G401.6 (cell line): ENCODE data around the gene HMGN3.

Experiments used
- FAIRE-seq: peaks from 2 replicates; lab custom pipeline; 2012; peaks lifted over from hg19 to GRCh38; lab: Jason Lieb, UNC

The HMGN3 gene

DNA sequence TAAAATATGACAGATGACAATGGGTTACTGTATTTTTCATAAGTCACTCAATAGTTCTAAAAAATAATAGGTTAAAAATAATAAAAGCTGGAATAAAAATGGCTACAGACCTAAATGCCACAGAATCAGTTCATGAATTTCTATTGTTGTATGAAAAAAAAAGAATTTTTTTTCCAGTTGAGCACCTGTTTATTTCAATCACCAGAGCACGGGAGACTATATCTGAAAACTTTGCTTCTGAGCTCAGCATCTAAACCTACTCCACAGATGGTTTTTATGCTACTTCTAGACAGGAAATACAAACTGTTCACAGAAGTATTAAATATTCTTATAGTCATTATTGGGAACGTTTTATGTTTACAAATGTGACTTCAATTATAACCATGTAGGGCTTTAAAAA is 50.4 kb downstream of the HMGN3 start:
- no peak for FAIRE-seq

DNA sequence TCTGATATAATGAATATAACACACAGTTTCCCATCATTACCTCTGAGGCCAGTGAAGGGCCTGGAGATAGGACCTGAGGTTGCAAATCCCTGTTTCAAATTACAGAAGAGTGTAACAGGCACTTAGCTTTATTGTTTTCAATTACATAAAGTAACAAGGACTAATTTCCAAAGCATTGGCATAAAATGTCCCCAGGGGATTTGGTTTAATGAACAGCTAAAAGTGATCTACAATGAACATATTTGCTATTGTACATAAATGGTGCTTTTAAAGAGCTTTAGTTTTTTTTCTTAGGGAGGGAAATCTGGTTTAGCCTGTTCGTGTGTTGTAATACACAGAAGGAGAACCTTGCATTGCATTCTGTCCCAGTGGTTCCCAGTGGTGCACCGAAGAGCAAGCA is 54.4 kb downstream of the HMGN3 start:
- no peak for FAIRE-seq

DNA sequence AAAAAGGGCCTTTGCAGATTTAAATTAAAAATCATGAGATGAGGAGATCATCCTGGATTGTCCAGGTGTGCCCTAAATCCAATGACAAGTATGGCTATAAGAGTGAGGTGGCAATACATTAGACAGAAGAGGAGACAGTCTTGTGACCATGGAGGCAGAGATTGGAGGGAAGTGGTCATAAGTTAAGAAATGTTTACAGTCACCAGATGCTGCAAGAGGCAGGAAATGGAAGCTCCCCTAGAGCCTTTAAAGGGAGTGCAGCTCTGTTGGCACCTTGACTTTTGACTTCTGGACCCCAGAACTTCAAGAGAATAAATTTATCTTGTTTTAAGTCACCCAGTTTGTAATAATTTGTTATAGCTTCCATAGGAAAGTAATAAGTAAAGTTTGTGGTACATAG is 61.1 kb downstream of the HMGN3 start:
- FAIRE-seq, result no peak

DNA sequence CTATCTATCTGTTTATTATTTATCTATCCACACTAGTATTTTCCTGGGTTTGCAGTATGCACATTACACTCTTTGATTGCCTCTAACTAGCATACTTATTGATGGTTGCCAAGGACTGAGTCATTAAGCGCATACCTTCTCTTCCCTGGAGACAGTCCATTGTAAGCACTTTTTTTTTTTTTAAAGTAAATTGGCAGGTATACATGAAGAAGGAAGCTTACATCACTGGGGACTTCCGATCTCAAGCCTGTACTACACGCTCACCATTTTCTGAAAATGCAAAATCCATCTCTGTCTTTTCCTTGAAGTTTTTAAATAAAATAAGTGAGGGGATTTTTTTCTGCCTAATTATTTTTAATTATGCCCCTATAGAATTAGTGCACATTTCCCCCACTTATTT is 63.5 kb downstream of the HMGN3 start:
- FAIRE-seq, result no peak

DNA sequence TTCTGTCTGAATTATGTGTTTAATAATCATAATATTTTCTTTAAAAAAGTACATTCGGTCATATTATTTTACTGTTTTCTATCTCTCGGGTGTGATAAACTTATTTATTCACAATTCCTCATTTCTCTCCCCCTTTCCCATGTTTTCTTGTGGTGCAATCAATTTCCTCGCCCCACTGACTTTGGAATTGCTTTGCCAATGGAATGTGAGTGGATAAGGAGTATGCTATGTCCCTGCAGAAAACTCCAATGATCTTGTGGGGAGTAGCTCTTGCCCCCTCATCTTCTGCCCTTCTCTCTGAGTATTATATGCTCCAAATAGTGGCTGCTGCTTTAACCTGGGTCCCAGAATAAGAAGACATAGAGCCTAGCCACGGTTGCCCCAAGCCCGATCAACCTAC is 64.1 kb downstream of the HMGN3 start:
- FAIRE-seq, result no peak

DNA sequence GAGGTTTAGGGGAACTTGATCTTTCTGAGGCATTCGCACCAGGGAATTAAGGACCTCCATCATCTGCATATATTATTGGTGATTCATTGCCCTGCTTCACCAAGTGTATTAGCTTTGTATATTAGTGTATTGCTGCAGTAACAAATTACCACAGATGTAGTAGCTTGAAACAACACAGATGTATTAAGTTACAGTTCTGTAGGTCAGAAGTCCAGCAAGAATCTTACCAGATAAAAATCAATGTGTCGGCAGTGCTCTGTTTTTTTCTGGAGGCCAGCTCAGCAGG is 65.8 kb downstream of the HMGN3 start:
- no peak for FAIRE-seq

DNA sequence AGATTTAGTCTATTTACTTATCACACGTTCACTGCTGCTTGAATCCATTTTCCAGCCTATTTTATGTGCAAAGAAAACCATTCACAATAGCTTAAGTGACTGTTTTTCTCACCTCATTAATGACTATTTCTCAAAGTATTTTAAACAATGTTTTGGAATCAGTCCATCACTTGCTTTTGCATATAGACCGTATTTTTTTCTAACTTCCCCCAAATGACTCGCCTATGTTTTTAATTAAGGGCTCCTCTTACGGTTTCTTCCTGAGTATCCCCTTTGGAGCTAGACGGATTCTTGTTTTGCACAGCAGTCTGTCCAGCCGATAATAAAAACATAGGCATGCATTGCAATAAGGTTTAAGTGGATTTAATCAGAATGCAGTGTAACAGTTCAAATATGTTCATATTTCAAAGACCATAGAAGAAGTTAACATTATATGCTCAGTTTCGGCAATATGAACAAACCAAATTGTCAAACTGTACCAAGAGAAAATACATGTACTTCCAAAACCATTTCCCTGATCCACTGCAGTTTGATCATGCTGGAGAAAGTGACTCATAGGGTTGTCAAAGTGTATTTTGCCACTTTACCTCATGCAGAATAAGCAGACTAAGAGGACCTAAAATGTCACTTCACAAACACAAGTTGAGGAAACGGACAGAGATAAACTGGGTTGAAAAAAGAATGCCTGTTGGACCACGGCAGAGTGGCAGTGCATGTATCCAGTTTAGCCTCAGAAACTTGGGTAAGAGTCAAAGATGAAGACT is 66.4 kb downstream of the HMGN3 start:
- no peak for FAIRE-seq

DNA sequence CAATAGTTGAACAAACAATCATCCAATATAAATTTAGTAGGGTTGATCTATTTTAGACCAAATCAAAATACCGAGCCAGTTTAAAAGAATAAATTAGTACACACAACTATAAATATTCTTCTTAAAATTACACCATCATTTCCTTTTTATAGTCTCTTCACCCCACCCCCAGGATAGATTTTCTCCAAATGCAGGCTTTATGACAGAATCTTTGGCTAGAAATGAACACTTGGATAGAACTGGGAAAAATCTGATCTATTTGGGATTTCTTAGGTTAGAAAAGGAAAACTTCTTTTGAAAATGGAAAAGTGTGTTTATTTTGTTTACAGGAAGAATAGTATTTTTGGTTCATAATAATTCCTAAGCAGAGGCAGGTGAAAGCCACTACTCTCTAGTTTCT is 74.6 kb downstream of the HMGN3 start:
- no peak for FAIRE-seq

DNA sequence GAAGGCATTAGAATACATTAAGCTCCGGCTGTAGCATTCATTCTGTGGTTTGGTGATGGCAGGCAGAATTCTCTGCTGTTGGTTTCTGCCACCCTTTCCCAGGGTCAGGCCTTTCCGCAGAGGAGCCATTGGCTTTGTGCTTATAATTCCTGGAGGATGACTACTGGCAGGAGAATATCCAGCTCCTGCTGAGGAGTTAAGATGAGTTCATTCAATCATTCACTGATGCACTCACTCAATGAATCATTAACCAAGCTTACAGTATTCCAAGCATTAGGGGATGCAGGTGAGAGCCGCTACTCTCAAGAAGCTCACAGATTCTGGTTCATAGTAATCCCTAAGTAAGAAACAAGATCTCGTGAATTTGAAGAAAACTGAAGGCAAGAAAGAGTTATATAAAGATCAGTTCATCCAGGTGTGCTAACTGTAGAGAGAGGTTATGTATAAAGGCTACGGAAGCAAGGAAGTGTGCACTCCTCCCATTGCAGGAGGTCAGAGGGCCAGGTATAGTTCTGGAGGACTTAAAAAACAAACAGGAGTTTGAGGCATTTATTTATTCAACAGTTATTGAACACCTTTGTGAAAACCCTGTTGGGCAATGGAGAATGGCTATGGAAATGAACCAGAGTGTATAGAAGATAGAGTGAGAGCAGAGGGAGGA is 75.5 kb downstream of the HMGN3 start:
- no peak for FAIRE-seq

DNA sequence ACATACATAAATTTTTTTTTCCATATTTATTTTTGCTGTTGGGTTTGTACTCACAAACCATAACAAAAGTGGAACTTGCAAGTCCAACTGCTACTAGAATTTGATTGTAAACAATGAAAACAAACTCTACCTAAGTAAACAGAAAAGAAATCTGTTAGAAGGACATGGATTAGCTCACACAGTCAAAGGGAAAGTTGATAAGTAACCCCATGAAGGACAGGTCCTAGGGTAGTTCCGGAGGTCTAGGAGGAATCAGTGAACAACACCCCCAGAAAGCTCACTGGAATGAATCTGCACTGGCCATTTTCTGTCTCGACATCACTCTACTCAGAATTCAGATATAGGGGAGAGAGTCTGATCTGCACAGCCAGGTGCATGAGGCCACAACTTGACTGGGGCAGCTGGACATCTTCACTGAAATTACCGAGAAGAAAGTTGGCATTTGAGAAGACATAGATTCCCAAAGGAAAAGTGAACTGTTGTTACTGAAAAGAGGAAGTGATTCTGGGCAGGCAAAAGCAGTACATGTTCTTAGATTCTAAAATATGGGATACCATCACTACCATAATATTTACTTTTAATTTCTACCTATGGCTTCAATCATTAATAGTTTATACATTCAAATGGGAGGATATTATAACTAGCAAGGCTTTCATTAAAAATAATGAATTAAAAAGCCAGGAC is 76.4 kb downstream of the HMGN3 start:
- no peak for FAIRE-seq

DNA sequence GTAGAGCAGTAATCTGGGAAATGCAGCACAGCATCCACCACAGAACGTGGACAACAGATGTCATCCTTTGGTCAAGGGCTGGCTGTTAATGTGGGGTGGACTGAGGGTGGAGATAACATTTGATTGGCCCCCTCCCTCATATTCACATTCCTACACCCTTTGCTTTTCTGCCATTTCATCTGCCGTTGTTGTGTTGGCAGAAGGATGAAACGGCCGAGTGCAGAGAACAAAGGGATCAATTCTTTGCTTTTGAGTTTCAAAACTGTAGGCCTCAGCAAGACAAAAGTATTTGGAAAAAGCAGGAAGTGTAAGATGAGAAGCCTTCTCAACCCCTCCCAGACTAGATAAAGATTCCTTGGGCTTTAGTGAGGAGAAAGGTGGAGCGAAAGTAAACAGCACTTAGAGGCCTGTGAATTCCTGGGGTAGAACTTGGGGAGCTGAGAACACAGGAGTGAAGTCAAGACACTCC is 82.2 kb downstream of the HMGN3 start:
- no peak for FAIRE-seq
